ENCODE data around the gene VPREB3. TPM values are rescaled to one million over a fixed set of nuclear protein-coding genes. Genes with fewer than 3 reads are reported as not detected.

Gene VPREB3, protein sequence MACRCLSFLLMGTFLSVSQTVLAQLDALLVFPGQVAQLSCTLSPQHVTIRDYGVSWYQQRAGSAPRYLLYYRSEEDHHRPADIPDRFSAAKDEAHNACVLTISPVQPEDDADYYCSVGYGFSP
- total RNA-seq (2014; rRNA removed; shearing (Covaris generic)) = 0.28 TPM in 1 of 2 replicates, not detected in the other

- Histone ChIP-seq H3K27me3 (no peaks in the 10 kb centered on the region), H3K4me1 (peaks cover 5% of the 10 kb centered on the region; the same call in 1 of the 2 replicates), H3K27ac (no peak within 1 kb of the TSS), H3K36me3 (no peaks in the 10 kb centered on the region), H3K9me3 (replicated peaks) (no peaks in the 10 kb centered on the region), H3K4me3 (no peak within 1 kb of the TSS)
- DNase-seq = no peak
These were observed at the start of gene VPREB3 for GRCh38 chr22:23754220-23754919. Gene VPREB3, minus strand, starts transcription at chr22:23754425. Its CDS starts 62 bp downstream, at chr22:23754363.

GRCh38 chr22:23803001-23803819 lies 49.0 kb upstream of the VPREB3 start:
- Histone ChIP-seq H3K4me3 (no peak overlapping the region), H3K27me3 (no peaks in the 10 kb centered on the region), H3K27ac (no peak overlapping the region), H3K36me3 (peaks cover 76% of the 10 kb centered on the region), H3K4me1 (no peaks in the 10 kb centered on the region), H3K9me3 (replicated peaks) (no peaks in the 10 kb centered on the region)
- DNase-seq = no peak

GRCh38 chr22:23801886-23802377 lies 47.7 kb upstream of the VPREB3 start:
- Histone ChIP-seq H3K36me3 (peaks cover 77% of the 10 kb centered on the region), H3K9me3 (replicated peaks) (no peaks in the 10 kb centered on the region), H3K27me3 (no peaks in the 10 kb centered on the region), H3K4me3 (no peak overlapping the region), H3K4me1 (no peaks in the 10 kb centered on the region), H3K27ac (no peak overlapping the region)
- DNase-seq = no peak

- Histone ChIP-seq H3K36me3 (peaks cover 76% of the 10 kb centered on the region), H3K4me3 (no peak overlapping the region), H3K27ac (no peak overlapping the region), H3K9me3 (replicated peaks) (no peaks in the 10 kb centered on the region), H3K4me1 (peaks cover 4% of the 10 kb centered on the region; the same call in 1 of the 2 replicates), H3K27me3 (no peaks in the 10 kb centered on the region)
- DNase-seq = no peak
These were observed 47.1 kb upstream of the VPREB3 start for GRCh38 chr22:23801238-23801821.

- H3K4me1 ChIP-seq = peaks cover 9% of the 10 kb centered on the region; the same call in 1 of the 2 replicates
- no peaks in the 10 kb centered on the region for H3K9me3 ChIP-seq (replicated peaks)
- no peak overlapping the region for H3K27ac ChIP-seq
- no peaks in the 10 kb centered on the region for H3K27me3 ChIP-seq
- H3K36me3 ChIP-seq = peaks cover 72% of the 10 kb centered on the region
- no peak for DNase-seq
- no peak overlapping the region for H3K4me3 ChIP-seq
These were observed 46.3 kb upstream of the VPREB3 start for GRCh38 chr22:23800297-23801237.

DNA sequence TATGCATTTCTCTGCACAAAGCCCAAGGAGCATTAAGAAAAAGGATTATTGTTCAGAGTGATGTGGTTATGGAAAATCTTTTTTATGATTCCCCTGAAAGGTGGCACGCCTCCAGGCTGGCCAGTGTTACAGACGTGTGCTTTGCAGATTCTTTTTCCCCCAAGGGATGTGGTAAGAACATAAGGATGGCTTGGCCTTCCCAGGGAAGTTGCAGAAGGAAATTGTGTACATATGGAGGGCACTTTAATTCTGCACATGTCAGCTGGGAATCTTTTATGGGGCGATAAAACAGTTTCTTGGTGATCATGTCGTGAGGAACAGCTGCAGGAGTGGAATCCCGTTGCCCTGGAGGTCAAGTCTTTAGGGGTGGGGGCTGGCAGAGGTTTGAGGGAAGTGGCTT lies 42.2 kb upstream of the VPREB3 start:
- Histone ChIP-seq H3K9me3 (replicated peaks) (no peaks in the 10 kb centered on the region), H3K27ac (no peak overlapping the region), H3K4me3 (no peak overlapping the region), H3K4me1 (peaks cover 9% of the 10 kb centered on the region; the same call in 1 of the 2 replicates), H3K36me3 (peaks cover 60% of the 10 kb centered on the region), H3K27me3 (no peaks in the 10 kb centered on the region)
- peak; percentile 47 to 58 for DNase-seq

DNA sequence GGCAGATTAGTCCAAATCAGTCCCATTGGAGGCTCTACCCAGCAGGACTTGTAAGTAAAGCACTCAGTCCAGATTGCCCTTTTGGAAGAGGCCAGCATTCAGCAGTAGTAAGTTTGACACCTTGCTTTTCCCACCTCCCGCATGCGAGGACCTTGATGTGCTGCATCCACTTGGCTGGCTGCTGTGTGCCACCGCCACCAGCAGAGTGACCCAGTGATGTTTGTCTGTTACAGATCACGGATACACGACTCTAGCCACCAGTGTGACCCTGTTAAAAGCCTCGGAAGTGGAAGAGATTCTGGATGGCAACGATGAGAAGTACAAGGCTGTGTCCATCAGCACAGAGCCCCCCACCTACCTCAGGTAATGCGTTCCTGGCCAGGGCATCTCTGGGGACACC lies 39.1 kb upstream of the VPREB3 start:
- Histone ChIP-seq H3K27ac (no peak overlapping the region), H3K4me1 (peaks cover 9% of the 10 kb centered on the region; the same call in 1 of the 2 replicates), H3K4me3 (no peak overlapping the region), H3K27me3 (no peaks in the 10 kb centered on the region), H3K9me3 (replicated peaks) (no peaks in the 10 kb centered on the region), H3K36me3 (peaks cover 47% of the 10 kb centered on the region)
- no peak for DNase-seq

- no peak for DNase-seq
- Histone ChIP-seq H3K9me3 (replicated peaks) (no peaks in the 10 kb centered on the region), H3K4me1 (peaks cover 9% of the 10 kb centered on the region; the same call in 1 of the 2 replicates), H3K27ac (no peak overlapping the region), H3K36me3 (peaks cover 38% of the 10 kb centered on the region), H3K4me3 (no peak overlapping the region), H3K27me3 (no peaks in the 10 kb centered on the region)
These were observed 37.8 kb upstream of the VPREB3 start for GRCh38 chr22:23791738-23792645.

- no peaks in the 10 kb centered on the region for H3K9me3 ChIP-seq (replicated peaks)
- H3K36me3 ChIP-seq = peaks cover 38% of the 10 kb centered on the region
- peaks cover 3% of the 10 kb centered on the region; the same call in 1 of the 2 replicates for H3K4me1 ChIP-seq
- H3K27ac ChIP-seq = no peak overlapping the region
- H3K4me3 ChIP-seq = no peak overlapping the region
- H3K27me3 ChIP-seq = no peaks in the 10 kb centered on the region
- no peak for DNase-seq
These were observed 36.9 kb upstream of the VPREB3 start for GRCh38 chr22:23790819-23791737.

- H3K4me1 ChIP-seq = no peaks in the 10 kb centered on the region; the same call in 1 of the 2 replicates
- no peak overlapping the region for H3K4me3 ChIP-seq
- H3K36me3 ChIP-seq = peaks cover 27% of the 10 kb centered on the region
- no peak overlapping the region for H3K27ac ChIP-seq
- no peaks in the 10 kb centered on the region for H3K9me3 ChIP-seq (replicated peaks)
- no peak for DNase-seq
- H3K27me3 ChIP-seq = no peaks in the 10 kb centered on the region
These were observed 35.4 kb upstream of the VPREB3 start for GRCh38 chr22:23789638-23790037.

DNA sequence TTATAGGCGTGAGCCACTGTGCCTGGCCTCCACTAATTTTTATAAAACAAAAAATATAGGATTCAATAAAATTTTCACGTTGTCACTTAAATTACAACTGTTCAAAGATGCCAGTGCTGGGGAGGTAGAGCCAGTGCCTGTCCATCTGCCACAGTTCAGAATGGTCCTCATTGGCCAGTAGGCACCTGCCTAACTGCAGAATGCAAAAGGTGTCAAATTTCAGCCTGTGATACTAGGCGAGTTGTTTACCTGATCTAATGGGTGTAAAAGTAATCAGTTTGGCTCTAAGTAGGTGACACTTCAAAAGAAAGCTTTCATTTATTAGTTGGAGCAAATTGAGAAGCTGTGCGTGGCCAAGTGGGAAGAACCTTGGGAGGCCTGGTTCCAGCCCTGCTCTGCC lies 34.9 kb upstream of the VPREB3 start:
- Histone ChIP-seq H3K27me3 (no peaks in the 10 kb centered on the region), H3K4me3 (no peak overlapping the region), H3K9me3 (replicated peaks) (no peaks in the 10 kb centered on the region), H3K4me1 (peaks cover 3% of the 10 kb centered on the region), H3K27ac (no peak overlapping the region), H3K36me3 (peaks cover 21% of the 10 kb centered on the region)
- DNase-seq = no peak

GRCh38 chr22:23787910-23788309 lies 33.7 kb upstream of the VPREB3 start:
- H3K4me1 ChIP-seq = peaks cover 11% of the 10 kb centered on the region
- H3K4me3 ChIP-seq = peak overlapping the region; percentile 95
- DNase-seq = no peak
- peaks cover 11% of the 10 kb centered on the region for H3K36me3 ChIP-seq
- H3K9me3 ChIP-seq (replicated peaks) = no peaks in the 10 kb centered on the region
- H3K27ac ChIP-seq = no peak overlapping the region
- H3K27me3 ChIP-seq = no peaks in the 10 kb centered on the region
